Left kidney (tissue), 2 donors: Measurements from ENCODE around the gene ANAPC1. TPM values are rescaled to one million over a fixed set of nuclear protein-coding genes. Genes with fewer than 3 reads are reported as not detected.
"Not testable (repeated sequence)": the region's sequence is repeated elsewhere in the genome, so short reads cannot be mapped to it uniquely, and the experiment has no call there.

Experiments
- DNase-seq: peaks from one replicate; pipeline ENCODE4 v3.0.0-alpha.2; 2013
- polyA plus RNA-seq: library from polyadenylated mRNA; unstranded; fragments of 120-200 nt; gene quantifications from one replicate; pipeline ENCODE4 v1.2.1, GENCODE V29; 2013; ENCODE audit not compliant: insufficient read length

The ANAPC1 gene
- polyA plus RNA-seq, 1 donor: 41.9 TPM

- not testable (repeated sequence) for DNase-seq
These were observed 93.4 kb downstream of the ANAPC1 start for GRCh38 chr2:111790633-111791032.

GRCh38 chr2:111784081-111784480 is 99.9 kb downstream of the ANAPC1 start:
- not testable (repeated sequence) for DNase-seq

GRCh38 chr2:111782195-111782594 is 101.8 kb downstream of the ANAPC1 start:
- DNase-seq: not testable (repeated sequence)

GRCh38 chr2:111781443-111782094 is 102.4 kb downstream of the ANAPC1 start:
- DNase-seq: not testable (repeated sequence)

GRCh38 chr2:111777155-111777554 is 106.8 kb downstream of the ANAPC1 start:
- not testable (repeated sequence) for DNase-seq

- DNase-seq: not testable (repeated sequence)
These were observed 107.7 kb downstream of the ANAPC1 start for GRCh38 chr2:111776296-111776695.

GRCh38 chr2:111772180-111772579 is 111.8 kb downstream of the ANAPC1 start:
- not testable (repeated sequence) for DNase-seq

- DNase-seq: not testable (repeated sequence)
These were observed 112.9 kb downstream of the ANAPC1 start for GRCh38 chr2:111770916-111771658.

- DNase-seq: not testable (repeated sequence)
These were observed 115.5 kb downstream of the ANAPC1 start for GRCh38 chr2:111768266-111769190.

- not testable (repeated sequence) for DNase-seq
These were observed 116.9 kb downstream of the ANAPC1 start for GRCh38 chr2:111767087-111767486.

- DNase-seq: not testable (repeated sequence)
These were observed 117.7 kb downstream of the ANAPC1 start for GRCh38 chr2:111766295-111766694.

GRCh38 chr2:111764151-111764550 is 119.8 kb downstream of the ANAPC1 start:
- not testable (repeated sequence) for DNase-seq

- not testable (repeated sequence) for DNase-seq
These were observed 123.2 kb downstream of the ANAPC1 start for GRCh38 chr2:111760697-111761284.

GRCh38 chr2:111752533-111752932 is 131.5 kb downstream of the ANAPC1 start:
- DNase-seq: not testable (repeated sequence)

GRCh38 chr2:111750641-111751040 is 133.4 kb downstream of the ANAPC1 start:
- DNase-seq: not testable (repeated sequence)

- DNase-seq: not testable (repeated sequence)
These were observed 135.6 kb downstream of the ANAPC1 start for GRCh38 chr2:111748429-111748828.

GRCh38 chr2:111747410-111748115 is 136.4 kb downstream of the ANAPC1 start:
- not testable (repeated sequence) for DNase-seq

GRCh38 chr2:111744751-111745150 is 139.2 kb downstream of the ANAPC1 start:
- DNase-seq: not testable (repeated sequence)

- not testable (repeated sequence) for DNase-seq
These were observed 142.5 kb downstream of the ANAPC1 start for GRCh38 chr2:111741517-111741916.

GRCh38 chr2:111735838-111736721 is 147.9 kb downstream of the ANAPC1 start:
- DNase-seq: not testable (repeated sequence)
